Type B pancreatic cell (in vitro differentiated cells): Measurements from ENCODE around the gene COL20A1. TPM values are rescaled to one million over a fixed set of nuclear protein-coding genes. Genes with fewer than 3 reads are reported as not detected.

Experiments
- DNase-seq: peaks from one replicate; pipeline ENCODE4 v3.0.0; 2021; ENCODE audit warnings: mixed read lengths; ENCODE audit not compliant: unreplicated experiment; ENCODE audit errors: extremely low spot score
- H3K27ac Mint-ChIP-seq: 2 replicates; pipeline ENCODE4 v1.8.0; 2021; ENCODE audit warnings: mild to moderate bottlenecking, mixed read lengths
- H3K27me3 Mint-ChIP-seq: 2 replicates; pipeline ENCODE4 v1.8.0; 2021; ENCODE audit warnings: mixed read lengths
- H3K36me3 Mint-ChIP-seq: 2 replicates; pipeline ENCODE4 v1.8.0; 2021; ENCODE audit warnings: mixed read lengths
- H3K4me1 Mint-ChIP-seq: one replicate; pipeline ENCODE4 v1.8.0; 2021; ENCODE audit warnings: mixed read lengths; ENCODE audit not compliant: unreplicated experiment
- H3K4me3 Mint-ChIP-seq: 2 replicates; pipeline ENCODE4 v1.8.0; 2021; ENCODE audit warnings: mild to moderate bottlenecking, mixed read lengths
- H3K9me3 Mint-ChIP-seq: 2 replicates; pipeline ENCODE4 v1.8.0; 2021; ENCODE audit warnings: mixed read lengths
- total RNA-seq: library from RNA; stranded (reverse); gene quantifications from 2 replicates; pipeline ENCODE4 v1.2.1, GENCODE V29; 2021; ENCODE audit warnings: low replicate concordance
- TF ChIP-seq, protein P1 (sequence below): fragments of 200-600 bp; sonication (generic); conservative IDR thresholded peaks from 2 replicates; pipeline ENCODE4 v1.5.0; 2021; ENCODE audit warnings: antibody characterized with exemption, mild to moderate bottlenecking

COL20A1 gene
- total RNA-seq, 1 donor from 2014 or later, result 0.36 TPM

DNA sequence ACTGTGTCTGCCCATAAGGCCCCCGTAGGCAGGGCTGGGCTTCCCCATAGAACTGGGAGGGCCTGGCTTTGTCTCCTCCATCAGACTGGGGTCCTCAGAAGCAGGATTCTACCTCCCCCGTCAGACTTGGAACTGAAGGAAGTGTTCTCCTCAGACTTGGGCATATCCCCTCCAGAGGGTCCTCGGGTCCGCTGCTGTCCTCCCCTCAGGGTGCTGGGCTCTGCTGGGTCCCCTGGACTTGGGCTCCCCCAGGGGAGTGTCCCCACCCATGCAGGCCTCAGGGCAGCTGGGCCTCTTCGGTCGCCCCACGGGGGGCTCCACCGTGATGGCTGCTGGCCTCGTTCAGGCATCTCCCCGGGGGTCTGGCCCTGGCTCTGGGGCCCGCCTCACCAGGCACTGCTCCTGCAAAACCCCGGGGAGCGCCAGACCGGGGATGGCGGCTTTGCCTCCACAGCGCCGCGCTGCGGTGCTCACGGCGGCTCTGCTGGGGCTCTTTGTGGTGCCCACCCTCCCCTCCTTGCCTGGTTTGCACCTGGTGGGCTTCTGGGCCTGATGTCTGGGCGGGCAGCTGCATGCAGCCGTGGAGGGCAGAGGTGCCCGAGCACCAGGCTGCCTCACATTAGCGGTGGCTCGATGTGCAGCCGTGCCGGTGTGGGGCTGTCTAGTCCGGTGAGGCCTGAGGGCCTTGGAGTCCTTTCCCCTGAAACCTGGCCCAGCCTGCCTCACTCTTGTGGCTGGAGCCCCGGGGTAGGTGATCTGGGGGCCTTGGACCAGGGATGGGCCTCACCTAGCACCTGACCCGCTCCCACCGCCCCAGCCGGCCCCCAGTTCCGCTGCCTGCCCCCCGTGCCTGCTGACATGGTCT lies 13.9 kb downstream of the COL20A1 start:
- Mint-ChIP-seq H3K4me1 (peaks cover 3% of the 10 kb centered on the region), H3K4me3 (no peak overlapping the region), H3K27me3 (peaks cover 9% of the 10 kb centered on the region), H3K27ac (no peak overlapping the region), H3K36me3 (no peaks in the 10 kb centered on the region), H3K9me3 (no peaks in the 10 kb centered on the region)
- DNase-seq, result no peak
- TF ChIP-seq, protein P1, sequence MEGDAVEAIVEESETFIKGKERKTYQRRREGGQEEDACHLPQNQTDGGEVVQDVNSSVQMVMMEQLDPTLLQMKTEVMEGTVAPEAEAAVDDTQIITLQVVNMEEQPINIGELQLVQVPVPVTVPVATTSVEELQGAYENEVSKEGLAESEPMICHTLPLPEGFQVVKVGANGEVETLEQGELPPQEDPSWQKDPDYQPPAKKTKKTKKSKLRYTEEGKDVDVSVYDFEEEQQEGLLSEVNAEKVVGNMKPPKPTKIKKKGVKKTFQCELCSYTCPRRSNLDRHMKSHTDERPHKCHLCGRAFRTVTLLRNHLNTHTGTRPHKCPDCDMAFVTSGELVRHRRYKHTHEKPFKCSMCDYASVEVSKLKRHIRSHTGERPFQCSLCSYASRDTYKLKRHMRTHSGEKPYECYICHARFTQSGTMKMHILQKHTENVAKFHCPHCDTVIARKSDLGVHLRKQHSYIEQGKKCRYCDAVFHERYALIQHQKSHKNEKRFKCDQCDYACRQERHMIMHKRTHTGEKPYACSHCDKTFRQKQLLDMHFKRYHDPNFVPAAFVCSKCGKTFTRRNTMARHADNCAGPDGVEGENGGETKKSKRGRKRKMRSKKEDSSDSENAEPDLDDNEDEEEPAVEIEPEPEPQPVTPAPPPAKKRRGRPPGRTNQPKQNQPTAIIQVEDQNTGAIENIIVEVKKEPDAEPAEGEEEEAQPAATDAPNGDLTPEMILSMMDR, result no peak

DNA sequence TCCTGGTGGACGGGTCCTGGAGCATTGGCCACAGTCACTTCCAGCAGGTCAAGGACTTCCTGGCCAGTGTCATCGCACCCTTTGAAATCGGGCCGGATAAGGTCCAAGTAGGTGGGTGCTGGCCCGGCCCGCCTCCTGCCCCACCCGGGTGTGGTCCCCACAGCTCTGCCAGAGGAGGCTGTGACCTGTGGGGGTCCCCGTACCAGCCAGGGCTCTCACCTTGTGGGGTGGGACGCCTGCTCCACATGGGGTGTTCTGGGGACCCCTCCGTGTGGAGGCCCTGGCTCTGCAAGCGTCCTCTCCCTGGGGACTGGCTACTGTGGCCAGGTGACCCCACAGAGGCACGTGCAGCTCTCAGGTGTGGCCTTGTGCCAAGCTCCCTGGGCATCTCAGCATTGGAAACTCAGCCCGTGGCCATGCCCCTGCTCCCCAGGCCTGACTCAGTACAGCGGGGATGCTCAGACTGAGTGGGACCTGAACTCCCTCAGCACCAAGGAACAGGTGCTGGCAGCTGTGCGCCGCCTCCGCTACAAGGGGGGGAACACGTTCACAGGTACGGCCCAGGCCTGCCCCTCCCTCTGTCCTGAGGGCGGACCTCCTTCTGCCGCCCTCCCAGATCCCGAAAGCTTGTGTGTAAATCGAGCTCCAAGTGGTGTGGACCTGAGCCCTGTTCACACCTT lies 14.7 kb downstream of the COL20A1 start:
- H3K9me3 Mint-ChIP-seq, result no peaks in the 10 kb centered on the region
- H3K4me3 Mint-ChIP-seq, result no peak overlapping the region
- TF ChIP-seq, protein P1, result no peak
- no peak for DNase-seq
- H3K27ac Mint-ChIP-seq, result no peak overlapping the region
- peaks cover 6% of the 10 kb centered on the region for H3K27me3 Mint-ChIP-seq
- no peaks in the 10 kb centered on the region for H3K36me3 Mint-ChIP-seq
- peaks cover 3% of the 10 kb centered on the region for H3K4me1 Mint-ChIP-seq

DNA sequence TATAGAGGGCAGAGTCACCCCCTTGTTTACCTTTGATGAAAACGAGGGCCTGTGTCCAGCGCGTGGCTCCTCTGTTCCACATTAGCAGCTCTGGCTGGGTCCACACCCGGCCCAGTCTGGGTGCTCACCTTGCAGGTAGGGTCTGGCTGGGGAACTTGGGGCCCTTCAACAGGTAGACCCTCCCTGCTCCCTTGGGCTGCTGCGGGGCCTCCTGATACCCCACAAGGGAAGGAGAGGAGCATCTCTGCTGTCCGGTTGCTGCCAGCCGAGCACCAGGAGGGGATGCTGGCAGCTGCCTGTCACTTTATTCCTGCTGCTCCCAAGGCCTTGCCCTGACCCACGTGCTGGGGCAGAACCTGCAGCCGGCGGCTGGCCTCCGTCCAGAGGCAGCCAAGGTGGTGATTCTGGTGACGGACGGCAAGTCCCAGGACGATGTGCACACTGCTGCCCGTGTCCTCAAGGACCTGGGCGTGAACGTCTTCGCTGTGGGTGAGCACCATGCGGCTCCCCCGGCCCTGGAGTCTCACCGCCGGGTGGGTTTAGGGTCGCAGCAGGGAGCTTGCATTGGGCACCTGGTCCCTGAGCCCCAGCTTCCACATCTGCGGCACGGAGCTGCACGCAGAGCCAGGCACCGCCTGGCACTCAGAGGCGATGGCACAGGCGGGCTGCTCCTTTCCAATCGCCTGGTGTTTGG lies 15.4 kb downstream of the COL20A1 start:
- Mint-ChIP-seq H3K4me3 (no peak overlapping the region), H3K4me1 (peaks cover 3% of the 10 kb centered on the region), H3K27me3 (peaks cover 4% of the 10 kb centered on the region), H3K9me3 (no peaks in the 10 kb centered on the region), H3K36me3 (no peaks in the 10 kb centered on the region), H3K27ac (no peak overlapping the region)
- no peak for DNase-seq
- TF ChIP-seq, protein P1, result no peak

DNA sequence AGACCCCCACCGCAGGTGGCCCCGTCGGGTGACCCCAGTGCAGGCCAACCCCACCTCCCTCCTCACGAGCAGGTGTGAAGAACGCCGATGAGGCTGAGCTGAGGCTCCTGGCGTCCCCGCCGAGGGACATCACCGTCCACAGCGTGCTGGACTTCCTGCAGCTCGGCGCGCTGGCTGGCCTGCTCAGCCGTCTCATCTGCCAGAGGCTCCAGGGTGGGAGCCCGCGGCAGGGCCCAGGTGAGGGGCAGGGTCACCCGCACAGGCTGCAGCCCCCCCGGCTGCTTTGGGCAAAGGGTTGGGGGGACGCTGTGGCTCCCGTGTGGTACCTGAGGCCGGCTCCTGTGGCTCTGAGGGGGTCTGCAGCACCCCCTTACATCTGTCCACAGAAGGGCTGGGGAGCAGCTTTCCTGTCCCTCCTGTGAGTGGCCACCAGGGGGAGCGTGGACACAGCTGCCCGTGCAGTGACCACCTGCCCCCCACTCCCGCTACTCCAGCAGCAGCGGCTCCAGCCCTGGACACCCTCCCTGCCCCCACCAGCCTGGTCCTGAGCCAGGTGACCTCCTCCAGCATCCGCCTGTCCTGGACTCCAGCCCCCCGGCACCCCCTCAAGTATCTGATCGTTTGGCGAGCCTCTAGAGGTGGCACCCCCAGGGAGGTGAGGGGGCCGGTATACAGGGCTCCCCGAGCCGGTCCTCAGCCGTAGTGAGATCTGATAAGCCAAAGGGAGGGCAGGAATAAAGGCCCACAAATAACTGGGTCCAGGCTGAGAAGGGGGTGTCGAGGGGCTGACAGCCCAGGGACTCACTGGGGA lies 16.5 kb downstream of the COL20A1 start:
- no peaks in the 10 kb centered on the region for H3K9me3 Mint-ChIP-seq
- TF ChIP-seq, protein P1, result peak; percentile 97
- DNase-seq, result no peak
- peak overlapping the region; percentile 36 for H3K27ac Mint-ChIP-seq
- H3K36me3 Mint-ChIP-seq, result no peaks in the 10 kb centered on the region
- peaks cover 4% of the 10 kb centered on the region for H3K27me3 Mint-ChIP-seq
- peaks cover 3% of the 10 kb centered on the region for H3K4me1 Mint-ChIP-seq
- no peak overlapping the region for H3K4me3 Mint-ChIP-seq
